Measurements from ENCODE around the gene LARGE1. TPM values are rescaled to one million over a fixed set of nuclear protein-coding genes. Genes with fewer than 3 reads are reported as not detected.

LARGE1 gene
- total RNA-seq, 2 experiments from 2014 or later = 0.69 to 1.1 TPM

- CTCF ChIA-PET = no interaction called here
- H3K27ac Mint-ChIP-seq = no peak overlapping the region
- intact Hi-C loops (cut with micrococcal nuclease) = no loop called here
These were observed 176.5 kb downstream of the LARGE1 start for GRCh38 chr22:33743756-33744155.

GRCh38 chr22:33741025-33741424 is 179.3 kb downstream of the LARGE1 start:
- CTCF ChIA-PET = no interaction called here
- Mint-ChIP-seq H3K9me3 (peaks cover 5% of the 10 kb centered on the region), H3K36me3 (ENCODE audit: low read depth) (peaks cover 2% of the 10 kb centered on the region), H3K27ac (no peak overlapping the region), H3K27me3 (ENCODE audit: low read depth) (no peaks in the 10 kb centered on the region), H3K4me1 (ENCODE audit: low read depth) (no peaks in the 10 kb centered on the region), H3K4me3 (no peak overlapping the region)
- intact Hi-C loops (cut with micrococcal nuclease) = no loop called here
- no peak for DNase-seq

More at GRCh38 chr22:33743756-33744155, 176.5 kb downstream of the LARGE1 start:
- no peak for DNase-seq
- H3K27me3 Mint-ChIP-seq (ENCODE audit: low read depth) = no peaks in the 10 kb centered on the region
- peaks cover 8% of the 10 kb centered on the region for H3K9me3 Mint-ChIP-seq
- no peak overlapping the region for H3K4me3 Mint-ChIP-seq
- no peaks in the 10 kb centered on the region for H3K4me1 Mint-ChIP-seq (ENCODE audit: low read depth)
- peaks cover 2% of the 10 kb centered on the region for H3K36me3 Mint-ChIP-seq (ENCODE audit: low read depth)

- no peak overlapping the region for H3K4me3 Mint-ChIP-seq
- H3K36me3 Mint-ChIP-seq (ENCODE audit: low read depth) = peaks cover 2% of the 10 kb centered on the region
- no peaks in the 10 kb centered on the region for H3K27me3 Mint-ChIP-seq (ENCODE audit: low read depth)
- no peaks in the 10 kb centered on the region for H3K4me1 Mint-ChIP-seq (ENCODE audit: low read depth)
- no peak overlapping the region for H3K27ac Mint-ChIP-seq
- DNase-seq = no peak
- CTCF ChIA-PET = interaction anchor here (0.6 kb wide), 1 partner anchor 1300 kb away, joined by 5 read pairs; no protein-coding TSS in a partner anchor
- intact Hi-C loops (cut with micrococcal nuclease) = no loop called here
- H3K9me3 Mint-ChIP-seq = peaks cover 5% of the 10 kb centered on the region
These were observed 180.8 kb downstream of the LARGE1 start for GRCh38 chr22:33739516-33739915.

GRCh38 chr22:33737662-33738061 is 182.6 kb downstream of the LARGE1 start:
- Mint-ChIP-seq H3K27ac (no peak overlapping the region), H3K9me3 (no peaks in the 10 kb centered on the region), H3K4me3 (no peak overlapping the region), H3K27me3 (ENCODE audit: low read depth) (no peaks in the 10 kb centered on the region), H3K36me3 (ENCODE audit: low read depth) (no peaks in the 10 kb centered on the region), H3K4me1 (ENCODE audit: low read depth) (no peaks in the 10 kb centered on the region)
- intact Hi-C loops (cut with micrococcal nuclease) = no loop called here
- no peak for DNase-seq
- CTCF ChIA-PET = no interaction called here

- CTCF ChIA-PET = no interaction called here
- Mint-ChIP-seq H3K9me3 (no peaks in the 10 kb centered on the region), H3K36me3 (ENCODE audit: low read depth) (no peaks in the 10 kb centered on the region), H3K27ac (no peak overlapping the region), H3K27me3 (ENCODE audit: low read depth) (no peaks in the 10 kb centered on the region), H3K4me3 (no peak overlapping the region), H3K4me1 (ENCODE audit: low read depth) (no peaks in the 10 kb centered on the region)
- DNase-seq = no peak
- intact Hi-C loops (cut with micrococcal nuclease) = no loop called here
These were observed 184.3 kb downstream of the LARGE1 start for GRCh38 chr22:33735978-33736377.

- H3K9me3 Mint-ChIP-seq = no peaks in the 10 kb centered on the region
- no peaks in the 10 kb centered on the region for H3K36me3 Mint-ChIP-seq (ENCODE audit: low read depth)
- no peaks in the 10 kb centered on the region for H3K27me3 Mint-ChIP-seq (ENCODE audit: low read depth)
- no peaks in the 10 kb centered on the region for H3K4me1 Mint-ChIP-seq (ENCODE audit: low read depth)
- no peak overlapping the region for H3K27ac Mint-ChIP-seq
- H3K4me3 Mint-ChIP-seq = no peak overlapping the region
- DNase-seq = no peak
- intact Hi-C loops (cut with micrococcal nuclease) = no loop called here
- CTCF ChIA-PET = no interaction called here
These were observed 191.4 kb downstream of the LARGE1 start for GRCh38 chr22:33728847-33729246.

- CTCF ChIA-PET = interaction anchor here (0.5 to 1.0 kb wide), 3 partner anchors 12 to 21 kb away, joined by 3 to 4 read pairs (median 3); no protein-coding TSS in a partner anchor
- intact Hi-C loops (cut with micrococcal nuclease) = no loop called here
- no peak for DNase-seq
- no peaks in the 10 kb centered on the region for H3K27me3 Mint-ChIP-seq (ENCODE audit: low read depth)
- H3K9me3 Mint-ChIP-seq = no peaks in the 10 kb centered on the region
- no peak overlapping the region for H3K27ac Mint-ChIP-seq
- H3K4me3 Mint-ChIP-seq = no peak overlapping the region
- H3K4me1 Mint-ChIP-seq (ENCODE audit: low read depth) = no peaks in the 10 kb centered on the region
- H3K36me3 Mint-ChIP-seq (ENCODE audit: low read depth) = no peaks in the 10 kb centered on the region
These were observed 194.0 kb downstream of the LARGE1 start for GRCh38 chr22:33726294-33726734.

- Mint-ChIP-seq H3K4me1 (ENCODE audit: low read depth) (no peaks in the 10 kb centered on the region), H3K36me3 (ENCODE audit: low read depth) (no peaks in the 10 kb centered on the region), H3K27ac (no peak overlapping the region), H3K4me3 (no peak overlapping the region), H3K9me3 (no peaks in the 10 kb centered on the region), H3K27me3 (ENCODE audit: low read depth) (no peaks in the 10 kb centered on the region)
- intact Hi-C loops (cut with micrococcal nuclease) = no loop called here
- CTCF ChIA-PET = no interaction called here
- DNase-seq = no peak
These were observed 196.4 kb downstream of the LARGE1 start for GRCh38 chr22:33723915-33724314.

GRCh38 chr22:33722816-33723215 is 197.5 kb downstream of the LARGE1 start:
- CTCF ChIA-PET = no interaction called here
- DNase-seq = no peak
- no peaks in the 10 kb centered on the region for H3K36me3 Mint-ChIP-seq (ENCODE audit: low read depth)
- intact Hi-C loops (cut with micrococcal nuclease) = no loop called here
- peaks cover 2% of the 10 kb centered on the region for H3K9me3 Mint-ChIP-seq
- H3K27me3 Mint-ChIP-seq (ENCODE audit: low read depth) = no peaks in the 10 kb centered on the region
- H3K27ac Mint-ChIP-seq = no peak overlapping the region
- H3K4me1 Mint-ChIP-seq (ENCODE audit: low read depth) = no peaks in the 10 kb centered on the region
- H3K4me3 Mint-ChIP-seq = no peak overlapping the region

GRCh38 chr22:33720166-33720878 is 200.0 kb downstream of the LARGE1 start:
- CTCF ChIA-PET = no interaction called here
- no peak for DNase-seq
- intact Hi-C loops (cut with micrococcal nuclease) = no loop called here
- Mint-ChIP-seq H3K9me3 (peaks cover 4% of the 10 kb centered on the region), H3K4me3 (no peak overlapping the region), H3K4me1 (ENCODE audit: low read depth) (no peaks in the 10 kb centered on the region), H3K27ac (no peak overlapping the region), H3K27me3 (ENCODE audit: low read depth) (no peaks in the 10 kb centered on the region), H3K36me3 (ENCODE audit: low read depth) (no peaks in the 10 kb centered on the region)

- Mint-ChIP-seq H3K36me3 (ENCODE audit: low read depth) (no peaks in the 10 kb centered on the region), H3K4me1 (ENCODE audit: low read depth) (no peaks in the 10 kb centered on the region), H3K27ac (no peak overlapping the region), H3K27me3 (ENCODE audit: low read depth) (no peaks in the 10 kb centered on the region), H3K9me3 (peaks cover 12% of the 10 kb centered on the region), H3K4me3 (no peak overlapping the region)
- CTCF ChIA-PET = no interaction called here
- DNase-seq = no peak
- intact Hi-C loops (cut with micrococcal nuclease) = no loop called here
These were observed 202.4 kb downstream of the LARGE1 start for GRCh38 chr22:33717694-33718396.

GRCh38 chr22:33715237-33715985 is 204.9 kb downstream of the LARGE1 start:
- CTCF ChIA-PET = no interaction called here
- H3K27ac Mint-ChIP-seq = no peak overlapping the region
- no peaks in the 10 kb centered on the region for H3K4me1 Mint-ChIP-seq (ENCODE audit: low read depth)
- no peak overlapping the region for H3K4me3 Mint-ChIP-seq
- H3K36me3 Mint-ChIP-seq (ENCODE audit: low read depth) = peaks cover 2% of the 10 kb centered on the region
- H3K27me3 Mint-ChIP-seq (ENCODE audit: low read depth) = no peaks in the 10 kb centered on the region
- DNase-seq = no peak
- H3K9me3 Mint-ChIP-seq = peaks cover 16% of the 10 kb centered on the region
- intact Hi-C loops (cut with micrococcal nuclease) = no loop called here
